K562 (cell line): ENCODE measurements around the gene CDK4. TPM values are rescaled to one million over a fixed set of nuclear protein-coding genes. Genes with fewer than 3 reads are reported as not detected.

ENCODE experiments used
- ATAC-seq: fragments of 200-7000 bp; cut with Tn5 transposase; 3 replicates; pipeline ENCODE4 v1.9.1; 2020; ENCODE audit warnings: moderate library complexity
- BruUV-seq: library from RNA; stranded (reverse); fragments of 400-500 nt; replicated peaks from 2 replicates; lab custom pipeline; 2021; lab: Mats Ljungman, UMichigan
- CTCF ChIA-PET: fragments of 300-600 bp; formaldehyde crosslinking; extraction: SDS; loops from one replicate; lab custom pipeline; 2021; ENCODE audit warnings: low intra/inter-chr PET ratio; lab: Yijun Ruan, JAX
- POLR2A ChIA-PET: fragments of 300-600, 350-650 bp; sonication (Branson Sonifier 250); formaldehyde crosslinking; extraction: SDS; loops from one replicate; lab custom pipeline; 2021; ENCODE audit warnings: antibody characterized with exemption, inconsistent platforms; lab: Yijun Ruan, JAX
- DNase-seq, 4 experiments: peaks; one replicate each; pipeline versions ENCODE4 v3.0.0 to v3.0.0-alpha.2; 2011 to 2018; ENCODE audit warnings: low spot score in 3 of 4, mixed read lengths in 3 of 4; ENCODE audit errors: extremely low read depth in 1 of 4
- FAIRE-seq: peaks from 2 replicates; lab custom pipeline; 2011; peaks lifted over from hg19 to GRCh38; lab: Jason Lieb, UNC
- H2AFZ ChIP-seq: 2 replicates; pipeline ENCODE4 v1.6.0; 2011; ENCODE audit warnings: low read depth, low read length, control low read depth, inconsistent platforms
- H3K27ac ChIP-seq: fragments of 200-600 bp; 3 replicates; pipeline ENCODE4 v1.8.0; 2011; ENCODE audit warnings: low read depth, mild to moderate bottlenecking, control low read depth, inconsistent platforms, low read length, moderate library complexity, mixed read lengths; ENCODE audit errors: extremely low read depth
- H3K27me3 ChIP-seq, 2 experiments: fragments of 300-600 bp in 1 of 2; 2 replicates in 1 of 2; 3 replicates in 1 of 2; pipeline versions ENCODE4 v1.6.0 to v1.8.0; 2011; ENCODE audit warnings: inconsistent platforms in 2 of 2, low read length in 2 of 2, mild to moderate bottlenecking in 1 of 2, mixed read lengths in 1 of 2, moderate library complexity in 1 of 2; ENCODE audit not compliant: control insufficient read depth in 2 of 2, insufficient read depth in 2 of 2
- H3K36me3 ChIP-seq: fragments of 300-600 bp; 3 replicates; pipeline ENCODE4 v1.8.0; 2011; ENCODE audit warnings: mild to moderate bottlenecking, low read length, inconsistent platforms; ENCODE audit not compliant: control insufficient read depth, insufficient read depth
- H3K4me1 ChIP-seq, 2 experiments: fragments of 200-600 bp in 1 of 2; replicated peaks in 1 of 2; 2 replicates in 1 of 2; 3 replicates in 1 of 2; pipeline versions ENCODE4 v1.5.1 to v1.8.0; 2011; ENCODE audit warnings: inconsistent platforms in 2 of 2, low read length in 2 of 2, mild to moderate bottlenecking in 1 of 2, mixed read lengths in 1 of 2, moderate library complexity in 1 of 2; ENCODE audit not compliant: control insufficient read depth in 2 of 2, insufficient read depth in 2 of 2
- H3K4me2 ChIP-seq: 2 replicates; pipeline ENCODE4 v1.6.1; 2011; ENCODE audit warnings: low read length, control low read depth, inconsistent platforms, mixed read lengths; ENCODE audit not compliant: insufficient read depth
- H3K4me3 ChIP-seq: fragments of 200-600 bp; sonication (generic), shearing (Covaris generic); 2 replicates; pipeline ENCODE4 v1.5.1; 2016; ENCODE audit warnings: control low read depth, inconsistent platforms
- H3K79me2 ChIP-seq: fragments of 200-600 bp; 3 replicates; pipeline ENCODE4 v1.8.0; 2011; ENCODE audit warnings: low read length, inconsistent platforms; ENCODE audit not compliant: control insufficient read depth, insufficient read depth
- H3K9ac ChIP-seq, 2 experiments: 2 replicates each; pipeline versions ENCODE4 v1.6.0 to v1.6.1; 2011; ENCODE audit warnings: low read depth in 2 of 2, low read length in 2 of 2, control low read depth in 1 of 2, inconsistent platforms in 1 of 2, mild to moderate bottlenecking in 1 of 2, mixed read lengths in 1 of 2; ENCODE audit not compliant: insufficient read depth in 1 of 2
- H3K9me1 ChIP-seq: one replicate; pipeline ENCODE4 v1.6.0; 2011; ENCODE audit warnings: inconsistent platforms, mild to moderate bottlenecking, low read length, moderate library complexity; ENCODE audit not compliant: control insufficient read depth, insufficient read depth
- H3K9me3 ChIP-seq: replicated peaks from 2 replicates; pipeline ENCODE4 v1.5.1; 2011; ENCODE audit warnings: low read depth, low read length, inconsistent platforms; ENCODE audit not compliant: control insufficient read depth, insufficient read depth
- H4K20me1 ChIP-seq: replicated peaks from 2 replicates; pipeline ENCODE4 v1.6.1; 2011; ENCODE audit warnings: low read length, inconsistent platforms, mixed read lengths; ENCODE audit not compliant: control insufficient read depth, insufficient read depth
- ARNT ChIP-seq, 2 experiments: fragments of 450-650 bp; IDR thresholded peaks; 2 replicates each; pipeline ENCODE4 v1.6.1; 2016; ENCODE audit warnings: mild to moderate bottlenecking in 1 of 2
- BCL6 ChIP-seq: fragments of 250-450 bp; sonication (Bioruptor Pico); IDR thresholded peaks from 2 replicates; pipeline ENCODE4 v1.4.0; 2020
- BHLHE40 ChIP-seq: IDR thresholded peaks from 2 replicates; pipeline ENCODE4 v1.6.1; 2011; ENCODE audit warnings: low read length, improper control_type of control experiment
- FOS ChIP-seq: IDR thresholded peaks from 3 replicates; pipeline ENCODE4 v1.6.1; 2011; ENCODE audit not compliant: insufficient read length; ENCODE audit errors: extremely low read depth
- HNRNPK ChIP-seq: fragments of 200-400 bp; formaldehyde crosslinking; IDR thresholded peaks from one replicate; pipeline ENCODE4 v1.6.1; 2018; ENCODE audit warnings: mild to moderate bottlenecking, low read depth, low read length; ENCODE audit not compliant: poor library complexity, severe bottlenecking
- JUN ChIP-seq, 2 experiments: sonication (generic) in 1 of 2; formaldehyde crosslinking in 1 of 2; IDR thresholded peaks; 2 replicates each; pipeline versions ENCODE4 v1.6.1 to v1.8.0; 2012 to 2022; ENCODE audit warnings: borderline replicate concordance in 2 of 2, mild to moderate bottlenecking in 2 of 2, improper control_type of control experiment in 1 of 2, low read depth in 1 of 2, low read length in 1 of 2, missing genetic modification reagents in 1 of 2
- KHSRP ChIP-seq: fragments of 450-650 bp; IDR thresholded peaks from 2 replicates; pipeline ENCODE4 v1.6.1; 2017
- MTA1 ChIP-seq: fragments of 450-650 bp; IDR thresholded peaks from 2 replicates; pipeline ENCODE4 v1.6.1; 2017; ENCODE audit warnings: borderline replicate concordance
- NCOA1 ChIP-seq: fragments of 450-650 bp; IDR thresholded peaks from 2 replicates; pipeline ENCODE4 v1.6.1; 2016; ENCODE audit warnings: low read depth
- NR2C2 ChIP-seq, 2 experiments: fragments of 200-800 bp in 1 of 2; sonication (Bioruptor generic) in 1 of 2; sonication (generic) in 1 of 2; formaldehyde crosslinking in 1 of 2; IDR thresholded peaks; 2 replicates each; pipeline versions ENCODE4 v1.6.1 to v1.8.0; 2016 to 2022; ENCODE audit warnings: mild to moderate bottlenecking in 1 of 2, missing compliant biosample characterization in 1 of 2, missing genetic modification characterization in 1 of 2, missing genetic modification reagents in 1 of 2
- RBFOX2 ChIP-seq: fragments of 200-400 bp; formaldehyde crosslinking; IDR thresholded peaks from 2 replicates; pipeline ENCODE4 v1.6.1; 2017; ENCODE audit warnings: low read depth, mild to moderate bottlenecking, low read length, moderate library complexity
- RBM25 ChIP-seq: fragments of 200-400 bp; formaldehyde crosslinking; IDR thresholded peaks from 2 replicates; pipeline ENCODE4 v1.6.1; 2018; ENCODE audit warnings: low read length, low read depth, moderate library complexity; ENCODE audit not compliant: severe bottlenecking
- RCOR1 ChIP-seq, 2 experiments: IDR thresholded peaks; 2 replicates each; pipeline ENCODE4 v1.6.1; 2012; ENCODE audit warnings: low read depth in 2 of 2, low read length in 2 of 2, borderline replicate concordance in 1 of 2, improper control_type of control experiment in 1 of 2
- SAFB ChIP-seq: fragments of 200-400 bp; formaldehyde crosslinking; IDR thresholded peaks from 2 replicates; pipeline ENCODE4 v1.6.1; 2017; ENCODE audit warnings: low read depth, low read length, borderline replicate concordance
- SETDB1 ChIP-seq: IDR thresholded peaks from one replicate; pipeline ENCODE4 v1.6.1; 2012; ENCODE audit warnings: low read length, control low read depth, inconsistent platforms
- SMAD2 ChIP-seq: fragments of 150-350 bp; IDR thresholded peaks from 2 replicates; pipeline ENCODE4 v1.6.1; 2014; ENCODE audit warnings: low read depth, mild to moderate bottlenecking, low read length
- SNIP1 ChIP-seq: fragments of 450-650 bp; IDR thresholded peaks from 2 replicates; pipeline ENCODE4 v1.7.1; 2017; ENCODE audit warnings: low read depth, mild to moderate bottlenecking
- TCF15 ChIP-seq: fragments of 250-450 bp; sonication (Bioruptor Pico); IDR thresholded peaks from 2 replicates; pipeline ENCODE4 v1.8.0; 2022; ENCODE audit warnings: moderate library complexity, mild to moderate bottlenecking, inconsistent platforms
- ZNF146 ChIP-seq: IDR thresholded peaks from one replicate; pipeline ENCODE4 v1.6.1; 2018; ENCODE audit warnings: missing compliant biosample characterization; ENCODE audit not compliant: unreplicated experiment
- ZNF699 ChIP-seq: fragments of 250-450 bp; sonication (Bioruptor Pico); IDR thresholded peaks from 2 replicates; pipeline ENCODE4 v1.8.0; 2021; ENCODE audit warnings: mild to moderate bottlenecking, moderate library complexity; ENCODE audit not compliant: insufficient replicate concordance
- ZNF79 ChIP-seq: fragments of 250-450 bp; sonication (Bioruptor Pico); IDR thresholded peaks from 2 replicates; pipeline ENCODE4 v1.4.0; 2020; ENCODE audit warnings: low read depth, mild to moderate bottlenecking, moderate library complexity
- WGBS: fragments of 100-300 bp; shearing (Covaris generic); methylation state at CpG from one replicate; pipeline ENCODE4 v1.1.6; 2016; ENCODE audit warnings: low coverage, mixed read lengths; ENCODE audit not compliant: insufficient coverage; ENCODE audit errors: missing lambda C conversion rate; 5-methylcytosine and 5-hydroxymethylcytosine counted together
- in situ Hi-C: fragments of 300-500 bp; cut with MboI; formaldehyde crosslinking; loops from 4 replicates; pipeline ENCODE4 v1.15.0; 2018; ENCODE audit warnings: inconsistent platforms, mixed read lengths
- intact Hi-C: fragments of 100-400 bp; cut with micrococcal nuclease; formaldehyde crosslinking; loops from 2 replicates; pipeline ENCODE4 v1.14.2; 2022
- polyA plus RNA-seq, 8 experiments: library from polyadenylated mRNA; depleted of rRNA in 4 of 8; stranded (reverse) in 5 of 8; unstranded in 3 of 8; fragments of >200 nt; fragmentation: Nextera tagmentation in 2 of 8; fragmentation: Illumina TruSeq in 1 of 8; extraction: Ambion mirVana in 2 of 8; extraction: Trizol in 1 of 8; gene quantifications; 2 replicates each; pipeline versions ENCODE4 v1.2.1 to v1.2.3, GENCODE V29; 2011 to 2014; ENCODE audit warnings: inconsistent platforms in 1 of 8, missing spikeins in 1 of 8
- total RNA-seq, 7 experiments: library from RNA; depleted of rRNA in 6 of 7; stranded (reverse); fragments of >200 nt in 6 of 7; fragmentation: Illumina TruSeq in 2 of 7; extraction: Trizol in 2 of 7; gene quantifications; 2 replicates each; pipeline versions ENCODE4 v1.2.1 to v1.2.3, GENCODE V29; 2011 to 2021; ENCODE audit warnings: low replicate concordance in 1 of 7

The CDK4 gene
- total and polyA plus RNA-seq, 9 of the 15 experiments (the other 6 are each of a cell fraction or from before 2014, with no cell fraction given) = 37.8 to 436 (median 238) TPM

- no peak for TF ChIP-seq SAFB
- TF ChIP-seq, all 486 proteins: peak for 105
Measured at GRCh38 chr12:57744777-57745484, 7.2 kb downstream of the CDK4 start, which contains the start of gene TSPAN31 (continued).

- Histone ChIP-seq H3K79me2 (peaks cover 13% of the 10 kb centered on the region), H3K4me2 (peak overlapping the region; percentile 88), H3K9me3 (no peaks in the 10 kb centered on the region), H3K4me1 (peaks cover 7 to 13% of the 10 kb centered on the region in 2 experiments; a peak in 3 of 5 replicates), H3K36me3 (peaks cover 34% of the 10 kb centered on the region), H3K27me3 (peaks cover 0 to 10% of the 10 kb centered on the region in 2 experiments; a peak in 2 of 5 replicates), H3K9ac (peak overlapping the region; percentile 88 to 95), H3K27ac (peak overlapping the region; percentile 84), H3K9me1 (no peaks in the 10 kb centered on the region), H4K20me1 (no peaks in the 10 kb centered on the region), H2AFZ (peak overlapping the region; percentile 90), H3K4me3 (peak overlapping the region; percentile 59)
- DNase-seq (peak; percentile 83 to 88 (median 88)), FAIRE-seq (no peak), ATAC-seq (peak; percentile 57)
- ChIA-PET CTCF (no interaction called here), POLR2A (interaction anchor here (0.6 to 2.5 kb wide), 15 partner anchors 9 to 229 kb away, joined by 3 to 15 read pairs (median 4); partner anchors contain the start of genes CYP27B1, DDIT3, EEF1AKMT3 and METTL1)
- in situ Hi-C loops (loop anchor here (10.0 kb wide), 1 partner anchor 429 kb away; no protein-coding TSS in a partner anchor), intact Hi-C loops (no loop called here)
- no TSS peak for BruUV-seq
- WGBS = 26% methylated on average over 21 of the region's 21 CpGs
- TF ChIP-seq BCL6 (CRISPR knock-in tag) = no peak
- TF ChIP-seq HNRNPK = no peak
- no peak; the same call in 1 of the 2 replicates for TF ChIP-seq RBFOX2
- no peak for TF ChIP-seq TCF15 (CRISPR knock-in tag)
- peak in 1 of 2 experiments; percentile 82; a peak in 2 of 4 replicates for TF ChIP-seq RCOR1 (IDR thresholded peaks at IDR 0.05; ENCODE audit: borderline replicate concordance in 1 of 2, low read depth in 2 of 2, low read length in 2 of 2)
- no peak for TF ChIP-seq BHLHE40
- TF ChIP-seq SETDB1 = no peak
- no peak for TF ChIP-seq RBM25
- peak; percentile 74 for TF ChIP-seq NR2C2 (CRISPR knock-in tag; IDR thresholded peaks at IDR 0.05)
- TF ChIP-seq NR2C2 (tag; IDR thresholded peaks at IDR 0.05) = 0 out of 2 replicates have a peak, but pooled peaks have one; percentile 46
- no peak for TF ChIP-seq SNIP1
- TF ChIP-seq NCOA1 = peak; percentile 97
- no peak for TF ChIP-seq ZNF79
- TF ChIP-seq ARNT (IDR thresholded peaks at IDR 0.05) = no peak
- no peak for TF ChIP-seq MTA1
- TF ChIP-seq FOS = no peak
- no peak for TF ChIP-seq ZNF146 (CRISPR knock-in tag)
- TF ChIP-seq SMAD2 = no peak
- peak; percentile 78 for TF ChIP-seq JUN (IDR thresholded peaks at IDR 0.05; ENCODE audit: borderline replicate concordance, low read depth, low read length)
- no peak; the same call in 1 of the 2 replicates for TF ChIP-seq JUN (CRISPR knock-in tag; IDR thresholded peaks at IDR 0.05; ENCODE audit: borderline replicate concordance)
- TF ChIP-seq ZNF699 (CRISPR knock-in tag) = no peak
- TF ChIP-seq KHSRP = peak; percentile 93
Measured at GRCh38 chr12:57744194-57744776, 7.8 kb downstream of the CDK4 start.
